MM.1S (cell line): ENCODE results near the gene DCANP1.

Experiments
- DNase-seq: peaks from one replicate; pipeline ENCODE4 v3.0.0-alpha.2; 2015
- H2AFZ ChIP-seq: fragments of 300-600 bp; sonication (generic); 2 replicates; pipeline ENCODE4 v1.6.0; 2016; ENCODE audit warnings: antibody characterized with exemption, low read length
- H3F3A ChIP-seq: fragments of 300-600 bp; sonication (generic); 2 replicates; pipeline ENCODE4 v1.6.1; 2016; ENCODE audit warnings: mild to moderate bottlenecking, antibody characterized with exemption, low read length, moderate library complexity, mixed read lengths; ENCODE audit not compliant: insufficient read depth
- H3K27ac ChIP-seq: fragments of 300-600 bp; sonication (generic); 2 replicates; pipeline ENCODE4 v1.5.1; 2016; ENCODE audit warnings: mild to moderate bottlenecking, low read length
- H3K27me3 ChIP-seq: fragments of 300-600 bp; sonication (generic); replicated peaks from 2 replicates; pipeline ENCODE4 v1.6.0; 2016; ENCODE audit warnings: low read length; ENCODE audit not compliant: insufficient read depth
- H3K36me3 ChIP-seq: fragments of 300-600 bp; sonication (generic); replicated peaks from 2 replicates; pipeline ENCODE4 v1.6.1; 2016; ENCODE audit warnings: mild to moderate bottlenecking, low read length, mixed read lengths; ENCODE audit not compliant: insufficient read depth
- H3K4me1 ChIP-seq: fragments of 300-600 bp; sonication (generic); 2 replicates; pipeline ENCODE4 v1.6.1; 2016; ENCODE audit warnings: low read length, mixed read lengths
- H3K4me2 ChIP-seq: fragments of 300-600 bp; sonication (generic); 2 replicates; pipeline ENCODE4 v1.6.0; 2016; ENCODE audit warnings: low read depth, low read length
- H3K4me3 ChIP-seq: fragments of 300-600 bp; sonication (generic); 2 replicates; pipeline ENCODE4 v1.5.1; 2016; ENCODE audit warnings: low read length, mixed read lengths
- H3K79me2 ChIP-seq: fragments of 300-600 bp; sonication (generic); 2 replicates; pipeline ENCODE4 v1.6.1; 2016; ENCODE audit warnings: mixed run types, low read length, mixed read lengths
- H3K9ac ChIP-seq: fragments of 300-600 bp; sonication (generic); 2 replicates; pipeline ENCODE4 v1.6.1; 2016; ENCODE audit warnings: low read length, mixed read lengths
- H3K9me2 ChIP-seq: fragments of 300-600 bp; sonication (generic); replicated peaks from 2 replicates; pipeline ENCODE4 v1.6.1; 2016; ENCODE audit warnings: mild to moderate bottlenecking, low read length, mixed read lengths; ENCODE audit not compliant: insufficient read depth
- H3K9me3 ChIP-seq: fragments of 300-600 bp; sonication (generic); replicated peaks from 2 replicates; pipeline ENCODE4 v1.6.1; 2016; ENCODE audit warnings: mild to moderate bottlenecking, low read length, mixed read lengths; ENCODE audit not compliant: insufficient read depth
- H4K20me1 ChIP-seq: fragments of 300-600 bp; sonication (generic); 2 replicates; pipeline ENCODE4 v1.6.1; 2016; ENCODE audit warnings: mild to moderate bottlenecking, low read length, moderate library complexity, mixed read lengths; ENCODE audit not compliant: insufficient read depth
- EZH2 ChIP-seq: fragments of 300-600 bp; sonication (generic); optimal IDR thresholded peaks from 2 replicates; pipeline ENCODE3; 2017; ENCODE audit warnings: low read depth, mild to moderate bottlenecking, antibody characterized with exemption, low read length, mixed read lengths
- EZH2phosphoT487 ChIP-seq: fragments of 300-600 bp; sonication (generic); IDR thresholded peaks from 2 replicates; pipeline ENCODE4 v1.6.1; 2018; ENCODE audit warnings: antibody characterized with exemption, low read length
- TF ChIP-seq, protein P1 (sequence below): fragments of 300-600 bp; sonication (generic); IDR thresholded peaks from 2 replicates; pipeline ENCODE4 v1.5.1; 2016; ENCODE audit warnings: antibody characterized with exemption, low read length, mixed read lengths

The DCANP1 gene

GRCh38 chr5:135405082-135405481 is 42.1 kb downstream of the DCANP1 start:
- H3K27ac ChIP-seq, result no peak overlapping the region
- H3K36me3 ChIP-seq, result no peaks in the 10 kb centered on the region
- peaks cover 3% of the 10 kb centered on the region; the same call in 1 of the 2 replicates for H3F3A ChIP-seq
- H4K20me1 ChIP-seq, result no peaks in the 10 kb centered on the region
- no peak overlapping the region for H3K4me3 ChIP-seq
- no peak overlapping the region for H3K9ac ChIP-seq
- no peaks in the 10 kb centered on the region for H3K27me3 ChIP-seq
- TF ChIP-seq, protein P1, sequence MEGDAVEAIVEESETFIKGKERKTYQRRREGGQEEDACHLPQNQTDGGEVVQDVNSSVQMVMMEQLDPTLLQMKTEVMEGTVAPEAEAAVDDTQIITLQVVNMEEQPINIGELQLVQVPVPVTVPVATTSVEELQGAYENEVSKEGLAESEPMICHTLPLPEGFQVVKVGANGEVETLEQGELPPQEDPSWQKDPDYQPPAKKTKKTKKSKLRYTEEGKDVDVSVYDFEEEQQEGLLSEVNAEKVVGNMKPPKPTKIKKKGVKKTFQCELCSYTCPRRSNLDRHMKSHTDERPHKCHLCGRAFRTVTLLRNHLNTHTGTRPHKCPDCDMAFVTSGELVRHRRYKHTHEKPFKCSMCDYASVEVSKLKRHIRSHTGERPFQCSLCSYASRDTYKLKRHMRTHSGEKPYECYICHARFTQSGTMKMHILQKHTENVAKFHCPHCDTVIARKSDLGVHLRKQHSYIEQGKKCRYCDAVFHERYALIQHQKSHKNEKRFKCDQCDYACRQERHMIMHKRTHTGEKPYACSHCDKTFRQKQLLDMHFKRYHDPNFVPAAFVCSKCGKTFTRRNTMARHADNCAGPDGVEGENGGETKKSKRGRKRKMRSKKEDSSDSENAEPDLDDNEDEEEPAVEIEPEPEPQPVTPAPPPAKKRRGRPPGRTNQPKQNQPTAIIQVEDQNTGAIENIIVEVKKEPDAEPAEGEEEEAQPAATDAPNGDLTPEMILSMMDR, result no peak
- TF ChIP-seq EZH2phosphoT487 (no peak), EZH2 (no peak)
- H3K79me2 ChIP-seq, result no peaks in the 10 kb centered on the region
- DNase-seq, result no peak
- H3K4me2 ChIP-seq, result no peak overlapping the region
- no peaks in the 10 kb centered on the region for H3K4me1 ChIP-seq
- no peaks in the 10 kb centered on the region for H3K9me3 ChIP-seq
- H3K9me2 ChIP-seq, result no peaks in the 10 kb centered on the region
- no peak overlapping the region for H2AFZ ChIP-seq

DNA sequence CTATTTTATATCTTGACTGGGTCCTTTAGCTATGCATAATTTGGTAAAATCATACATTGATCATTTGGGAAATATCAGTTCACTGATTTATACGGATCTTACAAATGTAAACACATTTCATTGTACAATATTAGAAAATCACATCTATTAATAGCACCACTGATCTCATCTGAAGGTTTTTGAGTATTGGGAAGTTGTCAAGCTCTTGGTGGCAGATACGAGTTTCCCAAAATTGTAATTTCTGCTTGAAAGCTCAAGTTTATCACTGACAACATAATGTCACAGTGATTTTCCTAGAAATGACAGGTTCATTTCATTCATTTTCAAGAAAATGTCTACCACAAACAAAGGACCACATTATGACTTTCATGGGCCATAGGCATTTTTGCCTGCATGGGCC is 45.1 kb downstream of the DCANP1 start:
- peaks cover 10% of the 10 kb centered on the region for H4K20me1 ChIP-seq
- H3K9ac ChIP-seq, result no peak overlapping the region
- no peak overlapping the region for H3K27ac ChIP-seq
- H3K4me1 ChIP-seq, result peaks cover 14% of the 10 kb centered on the region
- no peak for DNase-seq
- H2AFZ ChIP-seq, result no peak overlapping the region
- no peak overlapping the region for H3K4me2 ChIP-seq
- TF ChIP-seq, protein P1, result no peak
- TF ChIP-seq EZH2, result no peak
- TF ChIP-seq EZH2phosphoT487, result no peak
- H3K36me3 ChIP-seq, result no peaks in the 10 kb centered on the region
- H3K79me2 ChIP-seq, result peaks cover 24% of the 10 kb centered on the region
- H3K9me2 ChIP-seq, result no peaks in the 10 kb centered on the region
- no peak overlapping the region for H3K4me3 ChIP-seq
- no peaks in the 10 kb centered on the region for H3K27me3 ChIP-seq
- no peaks in the 10 kb centered on the region for H3K9me3 ChIP-seq
- H3F3A ChIP-seq, result peaks cover 13% of the 10 kb centered on the region

GRCh38 chr5:135400866-135401265 is 46.3 kb downstream of the DCANP1 start:
- H3K27ac ChIP-seq, result no peak overlapping the region
- H3F3A ChIP-seq, result peaks cover 13% of the 10 kb centered on the region
- no peaks in the 10 kb centered on the region; the same call in 1 of the 2 replicates for H3K36me3 ChIP-seq
- no peaks in the 10 kb centered on the region for H3K27me3 ChIP-seq
- no peak overlapping the region for H3K4me3 ChIP-seq
- H3K9ac ChIP-seq, result no peak overlapping the region
- H4K20me1 ChIP-seq, result peaks cover 21% of the 10 kb centered on the region
- peaks cover 36% of the 10 kb centered on the region for H3K79me2 ChIP-seq
- no peak overlapping the region for H3K4me2 ChIP-seq
- H3K9me2 ChIP-seq, result no peaks in the 10 kb centered on the region
- TF ChIP-seq EZH2phosphoT487, result no peak
- no peak for TF ChIP-seq EZH2
- TF ChIP-seq, protein P1, result no peak
- no peak overlapping the region for H2AFZ ChIP-seq
- DNase-seq, result no peak
- H3K4me1 ChIP-seq, result peaks cover 25% of the 10 kb centered on the region
- H3K9me3 ChIP-seq, result no peaks in the 10 kb centered on the region
